Testis (tissue), 3 donors: ENCODE measurements around the gene PCSK6. TPM values are rescaled to one million over a fixed set of nuclear protein-coding genes. Genes with fewer than 3 reads are reported as not detected.
"Not testable (repeated sequence)": the region's sequence is repeated elsewhere in the genome, so short reads cannot be mapped to it uniquely, and the experiment has no call there.

ENCODE experiments used
- DNase-seq: peaks from one replicate; pipeline ENCODE4 v3.0.0-alpha.2; 2019
- H3K27ac ChIP-seq, 2 donors: fragments of 200-600 bp; sonication (generic); one replicate each; pipeline ENCODE4 v1.5.1; 2019
- H3K27me3 ChIP-seq: fragments of 200-600 bp; sonication (generic); one replicate; pipeline ENCODE4 v1.5.1; 2019
- H3K36me3 ChIP-seq: fragments of 200-600 bp; sonication (generic); one replicate; pipeline ENCODE4 v1.5.1; 2017; ENCODE audit warnings: low read depth; ENCODE audit errors: missing control alignments
- H3K4me1 ChIP-seq: fragments of 200-600 bp; sonication (generic); one replicate; pipeline ENCODE4 v1.5.1; 2019
- H3K4me3 ChIP-seq, 2 donors: fragments of 200-600 bp; sonication (generic); one replicate each; pipeline ENCODE4 v1.5.1; 2017 to 2019
- H3K9me3 ChIP-seq: fragments of 200-600 bp; sonication (generic); one replicate; pipeline ENCODE4 v1.5.1; 2017
- CTCF ChIP-seq, 3 experiments: fragments of 450-650 bp in 2 of 3; fragments of 200-600 bp in 1 of 3; sonication (generic) in 1 of 3; IDR thresholded peaks; one replicate each; pipeline ENCODE4 v1.5.1; 2016 to 2019; ENCODE audit warnings: antibody characterized with exemption in 3 of 3, mild to moderate bottlenecking in 2 of 3, moderate library complexity in 1 of 3
- POLR2A ChIP-seq: fragments of 450-650 bp; IDR thresholded peaks from one replicate; pipeline ENCODE4 v1.6.1; 2017; ENCODE audit warnings: antibody characterized with exemption, mild to moderate bottlenecking, moderate library complexity
- WGBS, 2 donors: methylation state at CpG; one replicate each; pipeline ENCODE4 v1.1.5; 2018; 5-methylcytosine and 5-hydroxymethylcytosine counted together
- intact Hi-C: fragments of 100-400 bp; cut with DNase I; formaldehyde crosslinking; loops from one replicate; pipeline ENCODE4 v1.15.1; 2023; ENCODE audit warnings: low total_unique reads
- polyA plus RNA-seq: library from polyadenylated mRNA; stranded (reverse); fragments of 350-450 nt; fragmentation: Illumina TruSeq; extraction: RNeasy Lipid Tissue Mini Kit (QIAGEN cat#74804); gene quantifications from one replicate; pipeline ENCODE4 v1.2.3, GENCODE V29; 2014; ENCODE audit warnings: low read depth, low replicate concordance; ENCODE audit not compliant: insufficient read depth
- total RNA-seq, 2 donors: library from RNA; depleted of rRNA; stranded (reverse); fragments of >200 nt; gene quantifications; one replicate each; pipeline ENCODE4 v1.2.3, GENCODE V29; 2016

PCSK6 gene
- total and polyA plus RNA-seq, 3 donors from 2014 or later: 43.9 to 156 (median 95.4) TPM

- intact Hi-C loops: no loop called here
- no peak for TF ChIP-seq POLR2A
- no peak for TF ChIP-seq CTCF (IDR thresholded peaks at IDR 0.05)
- Histone ChIP-seq H3K4me3 (no peak overlapping the region), H3K27me3 (no peaks in the 10 kb centered on the region), H3K36me3 (no peaks in the 10 kb centered on the region), H3K4me1 (peaks cover 10% of the 10 kb centered on the region), H3K27ac (no peak overlapping the region), H3K9me3 (no peaks in the 10 kb centered on the region)
- WGBS, 2 donors: 87 to 96% methylated on average over 5 to 9 of the region's 9 CpGs
- no peak for DNase-seq
Measured at GRCh38 chr15:101359365-101359947, 130.1 kb downstream of the PCSK6 start.

GRCh38 chr15:101358895-101359294 lies 130.6 kb downstream of the PCSK6 start:
- no peak overlapping the region for H3K27ac ChIP-seq
- WGBS, 2 donors: 73 to 84% methylated on average over 3 to 7 of the region's 7 CpGs
- H3K4me1 ChIP-seq: peaks cover 10% of the 10 kb centered on the region
- no peaks in the 10 kb centered on the region for H3K9me3 ChIP-seq
- H3K36me3 ChIP-seq: no peaks in the 10 kb centered on the region
- H3K27me3 ChIP-seq: no peaks in the 10 kb centered on the region
- intact Hi-C loops: no loop called here
- no peak overlapping the region for H3K4me3 ChIP-seq
- TF ChIP-seq POLR2A (no peak), CTCF (IDR thresholded peaks at IDR 0.05) (no peak)
- no peak for DNase-seq

- Histone ChIP-seq H3K4me1 (peaks cover 10% of the 10 kb centered on the region), H3K4me3 (no peak overlapping the region), H3K36me3 (no peaks in the 10 kb centered on the region), H3K27me3 (no peaks in the 10 kb centered on the region), H3K9me3 (no peaks in the 10 kb centered on the region), H3K27ac (no peak overlapping the region)
- TF ChIP-seq POLR2A (no peak), CTCF (IDR thresholded peaks at IDR 0.05) (no peak)
- intact Hi-C loops: no loop called here
- DNase-seq: no peak
- 92 to 94% methylated on average over 8 to 11 of the region's 11 CpGs for whole genome bisulfite sequencing, 2 donors
Measured at GRCh38 chr15:101357885-101358284, 131.6 kb downstream of the PCSK6 start.

GRCh38 chr15:101357333-101357732 lies 132.2 kb downstream of the PCSK6 start:
- DNase-seq: peak; percentile 43
- 60 to 79% methylated on average over 13 to 15 of the region's 15 CpGs for WGBS, 2 donors
- no peak overlapping the region for H3K27ac ChIP-seq
- TF ChIP-seq POLR2A: no peak
- TF ChIP-seq CTCF (IDR thresholded peaks at IDR 0.05): no peak
- no peaks in the 10 kb centered on the region for H3K36me3 ChIP-seq
- H3K27me3 ChIP-seq: no peaks in the 10 kb centered on the region
- H3K4me1 ChIP-seq: peaks cover 10% of the 10 kb centered on the region
- H3K4me3 ChIP-seq: no peak overlapping the region
- intact Hi-C loops: no loop called here
- H3K9me3 ChIP-seq: no peaks in the 10 kb centered on the region

GRCh38 chr15:101356512-101357172 lies 132.9 kb downstream of the PCSK6 start:
- H3K4me3 ChIP-seq, H3K9me3 ChIP-seq, intact Hi-C loops, H3K27ac ChIP-seq, DNase-seq, H3K36me3 ChIP-seq, H3K27me3 ChIP-seq: not testable (repeated sequence)
- peaks cover 10% of the 10 kb centered on the region for H3K4me1 ChIP-seq
- WGBS, 2 donors: 85 to 92% methylated on average over 9 of the region's 9 CpGs
